ENCODE results near the gene POLR2M. TPM values are rescaled to one million over a fixed set of nuclear protein-coding genes. Genes with fewer than 3 reads are reported as not detected.

POLR2M gene
- total and polyA plus RNA-seq, 4 donors, result 7.8 to 230 (median 43.6) TPM

- TF ChIP-seq CTCF (IDR thresholded peaks at IDR 0.05; ENCODE audit: low read depth, low read length, missing input control) (no peak), SP1 (IDR thresholded peaks at IDR 0.05) (no peak), NR2F2 (IDR thresholded peaks at IDR 0.05) (no peak), ATF3 (IDR thresholded peaks at IDR 0.05) (no peak), TAF1 (conservative IDR thresholded peaks at IDR 0.05) (no peak), JUND (IDR thresholded peaks at IDR 0.05) (no peak), RAD21 (IDR thresholded peaks at IDR 0.05) (no peak)
Observed at GRCh38 chr15:57763176-57763964, 56.9 kb downstream of the POLR2M start (continued).

Other genes starting within 250 kb of the POLR2M start
- 1 to 10 TPM in 1 of 2 donors, under 1 TPM in 1; 0.50 to 1.8 TPM for gene MYZAP, start 114.8 kb upstream of the POLR2M start, total RNA-seq
- gene MYZAP, start 114.8 kb upstream of the POLR2M start, polyA plus RNA-seq, result 1 to 10 TPM in 1 of 2 donors, under 1 TPM in 1; 0.64 to 1.3 TPM